ENCODE data around the gene C20orf173.

C20orf173 gene

GRCh38 chr20:35506179-35506578, 23.3 kb downstream of the C20orf173 start:
- no peak for DNase-seq (ENCODE audit: low read depth)

DNA sequence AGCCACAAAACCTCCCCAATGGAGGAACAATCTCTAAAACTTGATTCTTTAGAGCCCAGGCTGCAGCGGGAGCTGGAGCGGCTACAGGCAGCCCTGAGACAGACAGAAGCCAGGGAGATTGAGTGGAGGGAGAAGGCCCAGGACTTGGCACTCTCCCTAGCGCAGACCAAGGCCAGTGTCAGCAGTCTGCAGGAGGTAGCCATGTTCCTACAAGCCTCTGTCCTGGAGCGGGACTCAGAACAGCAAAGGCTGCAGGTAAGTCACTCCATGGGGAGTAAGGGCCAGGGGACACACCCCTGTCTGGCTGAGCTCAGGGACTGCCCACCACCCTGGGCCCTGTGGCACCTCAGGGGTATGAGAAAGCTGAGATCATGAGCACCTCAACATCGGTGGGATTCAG, 24.7 kb downstream of the C20orf173 start:
- no peak for DNase-seq (ENCODE audit: low read depth)

DNA sequence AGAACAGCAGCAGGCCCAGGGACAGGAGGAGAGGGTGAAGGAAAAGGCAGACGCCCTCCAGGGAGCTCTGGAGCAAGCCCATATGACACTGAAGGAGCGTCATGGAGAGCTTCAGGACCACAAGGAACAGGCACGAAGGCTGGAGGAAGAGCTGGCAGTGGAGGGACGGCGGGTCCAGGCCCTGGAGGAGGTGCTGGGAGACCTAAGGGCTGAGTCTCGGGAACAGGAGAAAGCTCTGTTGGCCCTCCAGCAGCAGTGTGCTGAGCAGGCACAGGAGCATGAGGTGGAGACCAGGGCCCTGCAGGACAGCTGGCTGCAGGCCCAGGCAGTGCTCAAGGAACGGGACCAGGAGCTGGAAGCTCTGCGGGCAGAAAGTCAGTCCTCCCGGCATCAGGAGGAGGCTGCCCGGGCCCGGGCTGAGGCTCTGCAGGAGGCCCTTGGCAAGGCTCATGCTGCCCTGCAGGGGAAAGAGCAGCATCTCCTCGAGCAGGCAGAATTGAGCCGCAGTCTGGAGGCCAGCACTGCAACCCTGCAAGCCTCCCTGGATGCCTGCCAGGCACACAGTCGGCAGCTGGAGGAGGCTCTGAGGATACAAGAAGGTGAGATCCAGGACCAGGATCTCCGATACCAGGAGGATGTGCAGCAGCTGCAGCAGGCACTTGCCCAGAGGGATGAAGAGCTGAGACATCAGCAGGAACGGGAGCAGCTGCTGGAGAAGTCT, 25.5 kb downstream of the C20orf173 start:
- DNase-seq (ENCODE audit: low read depth): no peak

DNA sequence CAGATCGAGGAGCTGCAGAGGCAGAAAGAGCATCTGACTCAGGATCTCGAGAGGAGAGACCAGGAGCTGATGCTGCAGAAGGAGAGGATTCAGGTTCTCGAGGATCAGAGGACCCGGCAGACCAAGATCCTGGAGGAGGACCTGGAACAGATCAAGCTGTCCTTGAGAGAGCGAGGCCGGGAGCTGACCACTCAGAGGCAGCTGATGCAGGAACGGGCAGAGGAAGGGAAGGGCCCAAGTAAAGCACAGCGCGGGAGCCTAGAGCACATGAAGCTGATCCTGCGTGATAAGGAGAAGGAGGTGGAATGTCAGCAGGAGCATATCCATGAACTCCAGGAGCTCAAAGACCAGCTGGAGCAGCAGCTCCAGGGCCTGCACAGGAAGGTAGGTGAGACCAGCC, 26.2 kb downstream of the C20orf173 start:
- no peak for DNase-seq (ENCODE audit: low read depth)

GRCh38 chr20:35502352-35502751, 27.1 kb downstream of the C20orf173 start:
- DNase-seq (ENCODE audit: low read depth): no peak

- DNase-seq (ENCODE audit: low read depth): no peak
These were observed 30.2 kb downstream of the C20orf173 start for GRCh38 chr20:35499271-35499670.

DNA sequence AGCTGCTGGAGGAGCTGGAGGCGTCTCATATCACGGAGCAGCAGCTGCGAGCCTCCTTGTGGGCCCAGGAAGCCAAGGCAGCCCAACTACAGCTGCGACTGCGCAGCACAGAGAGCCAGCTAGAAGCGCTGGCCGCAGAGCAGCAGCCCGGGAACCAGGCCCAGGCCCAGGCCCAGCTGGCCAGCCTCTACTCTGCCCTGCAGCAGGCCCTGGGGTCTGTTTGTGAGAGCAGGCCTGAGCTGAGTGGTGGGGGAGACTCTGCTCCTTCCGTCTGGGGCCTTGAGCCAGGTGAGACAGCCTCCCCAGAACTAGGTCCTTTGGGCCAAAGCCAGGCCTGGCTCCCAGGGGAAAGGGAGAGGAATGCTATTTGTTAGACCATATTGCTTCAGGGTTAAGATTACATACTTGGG, 31.7 kb downstream of the C20orf173 start:
- DNase-seq (ENCODE audit: low read depth): no peak

DNA sequence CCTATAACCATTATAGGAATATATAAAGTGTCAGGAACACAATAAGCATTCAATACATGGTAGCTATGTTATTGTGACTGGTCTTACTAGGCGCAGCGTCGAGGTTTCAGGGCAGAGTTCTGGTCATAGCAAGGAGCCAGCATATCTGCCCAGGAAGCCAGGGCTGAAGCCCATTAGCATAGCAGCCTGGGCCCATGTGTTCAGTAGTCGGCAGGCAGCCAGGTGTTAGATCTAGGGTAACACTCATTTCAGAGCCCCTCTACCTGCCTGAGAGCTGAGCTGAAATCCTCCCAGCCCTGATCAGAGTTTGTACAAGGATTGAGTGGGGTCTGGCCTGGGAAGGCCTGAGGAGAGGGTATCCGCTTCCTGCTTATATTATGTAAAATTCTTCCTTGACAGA, 32.1 kb downstream of the C20orf173 start:
- no peak for DNase-seq (ENCODE audit: low read depth)

DNA sequence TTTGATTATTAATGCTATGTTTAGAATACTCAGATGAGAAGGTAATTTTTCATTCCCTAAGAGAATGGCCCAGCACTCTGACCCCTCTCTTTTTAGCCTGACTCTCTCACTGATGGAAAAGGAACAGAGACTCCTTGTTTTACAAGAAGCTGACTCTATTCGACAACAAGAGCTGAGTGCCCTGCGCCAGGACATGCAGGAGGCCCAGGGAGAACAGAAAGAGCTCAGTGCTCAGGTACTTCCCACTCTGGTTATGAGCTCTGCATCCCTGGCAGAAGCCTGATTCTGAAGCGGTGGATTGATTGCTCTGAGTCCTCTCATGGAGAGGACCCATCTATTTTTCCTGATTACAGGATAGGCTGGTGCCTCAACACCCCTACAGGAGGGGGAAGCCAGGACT, 33.0 kb downstream of the C20orf173 start:
- DNase-seq (ENCODE audit: low read depth): no peak

GRCh38 chr20:35492352-35492751, 37.1 kb downstream of the C20orf173 start:
- no peak for DNase-seq (ENCODE audit: low read depth)

DNA sequence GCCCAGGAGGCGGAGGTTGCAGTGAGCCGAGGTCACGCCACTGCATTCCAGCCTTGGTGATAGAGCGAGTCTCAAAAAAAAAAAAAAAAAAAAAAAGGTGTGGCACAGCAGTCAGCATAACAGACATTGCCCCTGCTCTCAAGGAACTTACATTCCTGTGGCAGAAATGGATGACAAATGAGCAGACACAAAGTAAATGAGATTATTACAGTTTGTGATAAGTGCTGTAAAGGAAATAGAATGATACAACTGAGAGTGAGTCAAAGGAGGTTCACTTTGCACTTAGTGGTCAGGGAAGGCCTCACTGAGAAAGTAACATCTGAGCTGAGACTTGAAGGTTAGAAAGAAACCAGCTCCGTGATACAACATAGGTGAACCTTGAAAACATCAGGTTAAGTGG, 37.6 kb downstream of the C20orf173 start:
- DNase-seq (ENCODE audit: low read depth): no peak

DNA sequence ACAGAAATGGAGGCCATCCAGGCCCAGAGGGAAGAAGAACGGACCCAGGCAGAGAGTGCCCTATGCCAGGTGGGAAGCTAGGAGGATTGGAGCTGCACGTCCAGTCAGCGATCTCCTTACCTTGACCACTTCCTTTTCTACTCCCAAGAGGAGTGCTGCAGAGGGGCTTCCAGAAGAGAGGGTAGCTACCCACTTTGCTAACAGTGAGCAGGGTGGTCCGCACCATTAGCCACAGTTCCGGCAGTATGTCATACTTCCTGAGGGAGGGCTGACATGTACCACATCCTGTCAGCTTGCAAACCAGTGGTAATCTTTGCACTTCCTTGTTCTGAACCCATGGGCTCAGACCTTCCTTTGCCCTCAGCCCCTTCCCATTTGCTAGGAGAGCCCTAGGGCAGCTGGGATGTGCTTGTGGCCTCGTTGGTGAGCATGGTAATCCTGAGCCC, 38.7 kb downstream of the C20orf173 start:
- DNase-seq (ENCODE audit: low read depth): no peak

- DNase-seq (ENCODE audit: low read depth): no peak
These were observed 39.7 kb downstream of the C20orf173 start for GRCh38 chr20:35489717-35490116.

DNA sequence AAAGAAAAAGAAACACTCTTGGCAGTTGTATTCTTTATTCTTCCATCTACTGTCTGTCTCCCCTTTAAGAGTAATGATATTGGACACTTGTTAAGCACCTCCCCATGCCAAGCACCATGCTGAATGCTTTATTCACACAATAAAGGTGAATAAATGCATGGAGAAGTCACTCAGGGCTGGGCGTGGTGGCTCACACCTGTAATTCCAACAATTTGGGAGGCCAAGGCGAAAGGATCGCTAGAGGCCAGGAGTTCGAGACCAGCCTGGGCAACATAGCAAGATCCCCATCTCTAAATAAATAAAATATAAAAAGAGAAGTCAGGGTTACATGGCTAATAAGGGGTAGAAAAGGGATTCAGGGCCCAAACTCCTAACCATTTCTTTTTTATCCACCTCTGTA, 42.0 kb downstream of the C20orf173 start:
- no peak for DNase-seq (ENCODE audit: low read depth)

DNA sequence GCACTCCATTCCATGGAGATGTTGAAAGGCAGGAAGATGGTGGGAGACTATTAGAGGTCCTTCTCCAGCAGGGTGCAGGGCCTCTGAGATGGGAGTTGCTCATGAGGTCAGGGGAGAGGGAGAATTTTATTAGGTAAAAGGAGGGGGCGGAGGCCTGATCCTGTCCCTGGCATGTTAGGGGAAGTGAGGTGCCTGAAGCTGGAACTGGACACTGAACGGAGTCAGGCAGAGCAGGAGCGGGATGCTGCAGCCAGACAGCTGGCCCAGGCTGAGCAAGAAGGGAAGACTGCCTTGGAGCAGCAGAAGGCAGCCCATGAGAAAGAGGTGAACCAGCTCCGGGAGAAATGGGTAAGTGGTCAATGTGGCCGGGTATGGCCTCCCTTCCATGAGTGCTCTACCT, 49.7 kb downstream of the C20orf173 start:
- no peak for DNase-seq (ENCODE audit: low read depth)

DNA sequence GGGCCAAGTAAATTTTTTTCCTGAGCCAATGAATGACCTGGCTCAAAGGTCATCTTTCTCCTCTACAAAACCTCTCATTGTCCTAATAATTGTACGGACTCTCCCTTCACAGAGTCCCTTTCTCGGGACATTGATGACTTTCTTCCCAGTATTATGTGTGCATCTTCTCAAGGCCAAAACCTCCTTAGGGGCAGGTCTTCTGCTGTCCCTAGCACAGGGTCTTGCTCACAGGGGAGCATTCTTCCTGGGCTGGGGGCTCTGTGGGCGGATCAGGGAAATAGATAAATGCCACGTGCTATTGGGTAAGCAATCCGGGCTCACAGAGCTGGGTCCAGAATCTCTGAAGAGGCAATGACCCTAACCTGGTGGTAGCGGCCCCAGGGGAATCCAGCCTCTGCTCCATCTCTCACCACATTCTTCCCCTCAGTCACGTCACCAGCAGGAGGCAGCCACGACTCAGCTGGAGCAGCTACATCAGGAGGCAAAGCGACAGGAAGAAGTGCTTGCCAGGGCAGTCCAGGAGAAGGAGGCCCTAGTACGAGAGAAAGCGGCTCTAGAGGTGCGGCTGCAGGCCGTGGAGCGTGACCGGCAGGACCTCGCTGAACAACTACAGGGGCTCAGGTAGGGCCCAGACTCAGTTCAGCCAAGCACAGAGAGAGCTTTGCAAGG, 50.5 kb downstream of the C20orf173 start:
- DNase-seq (ENCODE audit: low read depth): no peak
